D721Med (cell line): ENCODE data around the gene HRCT1.

Experiments used
- DNase-seq: peaks from one replicate; pipeline ENCODE4 v3.0.0; 2011; ENCODE audit warnings: low spot score; ENCODE audit not compliant: insufficient read length
- FAIRE-seq: peaks from 2 replicates; lab custom pipeline; 2011; peaks lifted over from hg19 to GRCh38; lab: Jason Lieb, UNC
- TF ChIP-seq, protein P1 (sequence below): IDR thresholded peaks from 2 replicates; pipeline ENCODE4 v1.5.1; 2012; ENCODE audit warnings: mild to moderate bottlenecking, control low read depth; ENCODE audit not compliant: insufficient read depth; ENCODE audit errors: missing control alignments

The HRCT1 gene

DNA sequence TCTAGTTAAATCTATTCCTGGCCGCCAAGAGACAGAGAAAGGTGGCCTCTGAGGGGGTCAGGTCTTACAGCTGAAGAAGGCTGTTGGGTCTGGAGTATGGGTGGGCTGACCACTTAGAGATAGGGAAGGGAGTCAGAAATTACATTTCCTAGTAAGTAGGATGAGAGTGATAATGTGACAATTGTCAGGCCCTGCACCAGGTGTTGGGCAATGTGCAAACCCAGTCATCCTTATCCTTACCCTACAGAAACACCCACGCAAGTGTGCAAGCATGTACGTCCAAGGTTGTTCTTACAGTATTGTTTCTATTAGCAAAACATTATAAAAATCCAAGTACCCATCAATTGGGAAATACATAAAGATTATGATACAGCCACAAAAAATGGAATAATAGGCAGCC, 12.8 kb downstream of the HRCT1 start:
- DNase-seq (no peak), FAIRE-seq (no peak)
- TF ChIP-seq, protein P1, sequence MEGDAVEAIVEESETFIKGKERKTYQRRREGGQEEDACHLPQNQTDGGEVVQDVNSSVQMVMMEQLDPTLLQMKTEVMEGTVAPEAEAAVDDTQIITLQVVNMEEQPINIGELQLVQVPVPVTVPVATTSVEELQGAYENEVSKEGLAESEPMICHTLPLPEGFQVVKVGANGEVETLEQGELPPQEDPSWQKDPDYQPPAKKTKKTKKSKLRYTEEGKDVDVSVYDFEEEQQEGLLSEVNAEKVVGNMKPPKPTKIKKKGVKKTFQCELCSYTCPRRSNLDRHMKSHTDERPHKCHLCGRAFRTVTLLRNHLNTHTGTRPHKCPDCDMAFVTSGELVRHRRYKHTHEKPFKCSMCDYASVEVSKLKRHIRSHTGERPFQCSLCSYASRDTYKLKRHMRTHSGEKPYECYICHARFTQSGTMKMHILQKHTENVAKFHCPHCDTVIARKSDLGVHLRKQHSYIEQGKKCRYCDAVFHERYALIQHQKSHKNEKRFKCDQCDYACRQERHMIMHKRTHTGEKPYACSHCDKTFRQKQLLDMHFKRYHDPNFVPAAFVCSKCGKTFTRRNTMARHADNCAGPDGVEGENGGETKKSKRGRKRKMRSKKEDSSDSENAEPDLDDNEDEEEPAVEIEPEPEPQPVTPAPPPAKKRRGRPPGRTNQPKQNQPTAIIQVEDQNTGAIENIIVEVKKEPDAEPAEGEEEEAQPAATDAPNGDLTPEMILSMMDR, result no peak

GRCh38 chr9:35919212-35920008, 13.4 kb downstream of the HRCT1 start:
- FAIRE-seq (no peak), DNase-seq (no peak)
- TF ChIP-seq, protein P1, result no peak

GRCh38 chr9:35920051-35920620, 14.1 kb downstream of the HRCT1 start:
- FAIRE-seq (no peak), DNase-seq (no peak)
- TF ChIP-seq, protein P1, result no peak

DNA sequence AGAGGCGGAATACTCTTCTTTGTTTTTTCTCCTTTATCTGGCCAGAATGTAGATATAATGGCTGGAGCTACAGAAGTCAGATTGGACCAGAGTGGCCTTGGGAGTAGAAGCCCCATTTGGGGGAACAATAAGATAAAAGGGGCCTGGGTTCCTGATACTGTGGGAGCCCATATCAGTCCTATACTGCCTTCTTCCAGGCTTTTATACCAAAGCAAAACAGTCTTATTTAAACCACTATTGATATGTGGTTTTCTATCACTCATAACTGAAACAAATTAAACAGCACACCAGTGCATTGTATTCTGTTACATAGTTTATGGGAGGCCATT, 17.6 kb downstream of the HRCT1 start:
- no peak for FAIRE-seq
- TF ChIP-seq, protein P1, result no peak

GRCh38 chr9:35923927-35924763, 18.1 kb downstream of the HRCT1 start:
- TF ChIP-seq, protein P1, result no peak
- DNase-seq (no peak), FAIRE-seq (no peak)

More for the DNA sequence above, 17.6 kb downstream of the HRCT1 start:
- DNase-seq, result no peak

DNA sequence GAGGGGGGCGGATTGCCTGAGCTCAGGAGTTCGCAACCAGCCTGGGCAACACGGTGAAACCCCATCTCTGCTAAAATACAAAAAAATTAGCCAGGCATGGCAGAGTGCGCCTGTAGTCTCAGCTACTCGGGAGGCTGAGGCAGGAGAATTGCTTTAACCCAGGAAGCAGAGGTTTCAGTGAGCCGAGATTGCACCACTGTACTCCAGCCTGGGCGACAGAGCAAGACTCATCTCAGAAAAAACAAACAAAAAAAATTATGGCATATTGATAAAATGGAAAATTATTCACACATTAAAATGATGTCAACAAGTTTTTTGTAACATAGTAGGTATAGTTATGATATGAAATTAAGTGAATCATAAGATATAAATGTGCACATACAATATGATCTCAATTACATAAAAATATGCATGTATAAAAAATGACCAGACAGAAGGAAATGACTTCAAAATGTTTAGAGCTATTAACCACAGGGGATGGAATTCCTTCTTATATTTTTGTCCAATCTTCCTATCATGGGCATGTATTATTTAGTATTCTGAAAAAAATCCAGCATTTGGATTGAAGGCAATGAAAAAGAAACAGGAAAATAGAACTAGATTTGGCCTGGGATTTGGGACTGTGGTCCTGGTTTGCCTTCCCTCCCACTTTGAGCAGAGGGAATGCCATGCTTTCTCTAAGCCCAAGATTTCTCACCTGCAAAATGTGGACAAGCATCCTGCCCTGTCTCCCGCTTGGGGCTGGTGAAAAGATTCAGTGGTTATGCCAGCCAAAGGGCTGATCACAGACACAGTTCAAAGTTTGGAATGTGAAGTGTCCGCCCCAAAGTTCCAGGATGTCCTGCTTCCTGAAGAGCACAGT, 22.8 kb downstream of the HRCT1 start:
- TF ChIP-seq, protein P1, result no peak
- FAIRE-seq (no peak), DNase-seq (no peak)
